ENCODE results near the gene LMO1.

DNA sequence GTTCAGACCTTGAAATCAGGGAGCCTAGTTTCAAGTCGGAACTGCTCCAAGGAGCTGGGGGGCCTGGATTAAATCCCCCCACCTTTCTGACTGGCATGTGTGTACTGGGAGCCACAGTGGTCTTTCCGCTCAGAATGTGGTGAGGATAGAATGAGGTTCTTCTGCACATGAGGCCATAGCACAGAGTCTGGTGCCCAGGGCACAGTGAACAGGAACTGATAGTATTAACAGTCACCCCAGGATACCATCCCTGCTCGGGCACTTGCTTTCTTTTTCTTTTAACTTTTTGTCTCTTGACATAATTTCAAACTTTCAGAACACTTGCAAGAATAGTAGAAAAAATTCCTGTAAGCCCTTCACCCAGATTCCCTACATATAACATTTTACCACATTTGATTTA is 28.8 kb downstream of the LMO1 start:
- TF ChIP-seq ISL1 (CRISPR knock-in tag; IDR thresholded peaks at IDR 0.05) (no peak), ZFP30 (CRISPR knock-in tag; IDR thresholded peaks at IDR 0.05) (no peak), ZFP3 (CRISPR knock-in tag; IDR thresholded peaks at IDR 0.05) (no peak), ARNTL (CRISPR knock-in tag; IDR thresholded peaks at IDR 0.05; ENCODE audit: borderline replicate concordance, low read depth) (no peak), ZNF8 (CRISPR knock-in tag; IDR thresholded peaks at IDR 0.05) (no peak), PPARA (CRISPR knock-in tag; IDR thresholded peaks at IDR 0.05; ENCODE audit: borderline replicate concordance) (no peak)
- TF ChIP-seq, protein P1, sequence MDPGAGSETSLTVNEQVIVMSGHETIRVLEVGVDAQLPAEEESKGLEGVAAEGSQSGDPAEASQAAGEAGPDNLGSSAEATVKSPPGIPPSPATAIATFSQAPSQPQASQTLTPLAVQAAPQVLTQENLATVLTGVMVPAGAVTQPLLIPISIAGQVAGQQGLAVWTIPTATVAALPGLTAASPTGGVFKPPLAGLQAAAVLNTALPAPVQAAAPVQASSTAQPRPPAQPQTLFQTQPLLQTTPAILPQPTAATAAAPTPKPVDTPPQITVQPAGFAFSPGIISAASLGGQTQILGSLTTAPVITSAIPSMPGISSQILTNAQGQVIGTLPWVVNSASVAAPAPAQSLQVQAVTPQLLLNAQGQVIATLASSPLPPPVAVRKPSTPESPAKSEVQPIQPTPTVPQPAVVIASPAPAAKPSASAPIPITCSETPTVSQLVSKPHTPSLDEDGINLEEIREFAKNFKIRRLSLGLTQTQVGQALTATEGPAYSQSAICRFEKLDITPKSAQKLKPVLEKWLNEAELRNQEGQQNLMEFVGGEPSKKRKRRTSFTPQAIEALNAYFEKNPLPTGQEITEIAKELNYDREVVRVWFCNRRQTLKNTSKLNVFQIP (CRISPR knock-in tag; IDR thresholded peaks at IDR 0.05; ENCODE audit: borderline replicate concordance, low read depth) = no peak
- TF ChIP-seq, protein P2, sequence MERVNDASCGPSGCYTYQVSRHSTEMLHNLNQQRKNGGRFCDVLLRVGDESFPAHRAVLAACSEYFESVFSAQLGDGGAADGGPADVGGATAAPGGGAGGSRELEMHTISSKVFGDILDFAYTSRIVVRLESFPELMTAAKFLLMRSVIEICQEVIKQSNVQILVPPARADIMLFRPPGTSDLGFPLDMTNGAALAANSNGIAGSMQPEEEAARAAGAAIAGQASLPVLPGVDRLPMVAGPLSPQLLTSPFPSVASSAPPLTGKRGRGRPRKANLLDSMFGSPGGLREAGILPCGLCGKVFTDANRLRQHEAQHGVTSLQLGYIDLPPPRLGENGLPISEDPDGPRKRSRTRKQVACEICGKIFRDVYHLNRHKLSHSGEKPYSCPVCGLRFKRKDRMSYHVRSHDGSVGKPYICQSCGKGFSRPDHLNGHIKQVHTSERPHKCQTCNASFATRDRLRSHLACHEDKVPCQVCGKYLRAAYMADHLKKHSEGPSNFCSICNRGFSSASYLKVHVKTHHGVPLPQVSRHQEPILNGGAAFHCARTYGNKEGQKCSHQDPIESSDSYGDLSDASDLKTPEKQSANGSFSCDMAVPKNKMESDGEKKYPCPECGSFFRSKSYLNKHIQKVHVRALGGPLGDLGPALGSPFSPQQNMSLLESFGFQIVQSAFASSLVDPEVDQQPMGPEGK (CRISPR knock-in tag; IDR thresholded peaks at IDR 0.05; ENCODE audit: borderline replicate concordance) = no peak
- TF ChIP-seq, protein P3, sequence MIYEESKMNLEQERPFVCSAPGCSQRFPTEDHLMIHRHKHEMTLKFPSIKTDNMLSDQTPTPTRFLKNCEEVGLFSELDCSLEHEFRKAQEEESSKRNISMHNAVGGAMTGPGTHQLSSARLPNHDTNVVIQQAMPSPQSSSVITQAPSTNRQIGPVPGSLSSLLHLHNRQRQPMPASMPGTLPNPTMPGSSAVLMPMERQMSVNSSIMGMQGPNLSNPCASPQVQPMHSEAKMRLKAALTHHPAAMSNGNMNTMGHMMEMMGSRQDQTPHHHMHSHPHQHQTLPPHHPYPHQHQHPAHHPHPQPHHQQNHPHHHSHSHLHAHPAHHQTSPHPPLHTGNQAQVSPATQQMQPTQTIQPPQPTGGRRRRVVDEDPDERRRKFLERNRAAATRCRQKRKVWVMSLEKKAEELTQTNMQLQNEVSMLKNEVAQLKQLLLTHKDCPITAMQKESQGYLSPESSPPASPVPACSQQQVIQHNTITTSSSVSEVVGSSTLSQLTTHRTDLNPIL (CRISPR knock-in tag; IDR thresholded peaks at IDR 0.05; ENCODE audit: low read depth) = no peak

Data from SK-N-SH treated with all-trans-retinoic acid at 6 μM for 48 hours (cell line).